HEK293 (cell line): Measurements from ENCODE around the gene FLRT1.

ENCODE experiments used
- CTCF ChIA-PET: fragments of 350-600 bp; formaldehyde crosslinking; extraction: SDS; loops from one replicate; lab custom pipeline; 2021; ENCODE audit warnings: antibody characterized with exemption; lab: Yijun Ruan, JAX
- POLR2A ChIA-PET: fragments of 300-600 bp; formaldehyde crosslinking; extraction: SDS; loops from one replicate; lab custom pipeline; 2020; ENCODE audit warnings: antibody characterized with exemption, inconsistent platforms; lab: Yijun Ruan, JAX
- H3K27ac ChIP-seq: fragments of 200-500 bp; sonication (Bioruptor generic); 2 replicates; pipeline ENCODE4 v1.5.1; 2014; ENCODE audit warnings: low read depth, low read length, control low read depth, inconsistent platforms; ENCODE audit errors: extremely low read depth
- H3K36me3 ChIP-seq, 2 experiments: fragments of 200-500 bp in 1 of 2; sonication (Bioruptor generic) in 1 of 2; 1 replicate in 1 of 2; 2 replicates in 1 of 2; pipeline ENCODE4 v1.5.1; 2014 to 2017; ENCODE audit warnings: inconsistent platforms in 2 of 2, low read length in 2 of 2; ENCODE audit not compliant: control insufficient read depth in 2 of 2, insufficient read depth in 1 of 2
- H3K4me1 ChIP-seq: fragments of 200-500 bp; sonication (Bioruptor generic); 2 replicates; pipeline ENCODE4 v1.5.1; 2014; ENCODE audit warnings: mild to moderate bottlenecking, low read length, inconsistent platforms; ENCODE audit not compliant: control insufficient read depth, insufficient read depth
- H3K4me3 ChIP-seq: 2 replicates; pipeline ENCODE4 v1.5.1; 2011; ENCODE audit warnings: low read depth, mild to moderate bottlenecking, control low read depth, low read length, moderate library complexity
- H3K9me3 ChIP-seq: fragments of 200-500 bp; sonication (Bioruptor generic); 2 replicates; pipeline ENCODE4 v1.5.1; 2014; ENCODE audit warnings: low read depth, low read length, inconsistent platforms; ENCODE audit not compliant: control insufficient read depth, insufficient read depth
- EGR2 ChIP-seq: fragments of 450-650 bp; formaldehyde crosslinking; IDR thresholded peaks from 2 replicates; pipeline ENCODE4 v1.5.1; 2016; ENCODE audit warnings: low read depth, missing biosample characterization, missing genetic modification characterization
- ZFHX2 ChIP-seq: fragments of 450-650 bp; formaldehyde crosslinking; conservative IDR thresholded peaks from 2 replicates; pipeline ENCODE4 v1.5.1; 2016; ENCODE audit warnings: missing biosample characterization, missing genetic modification characterization
- ZNF19 ChIP-seq: fragments of 450-650 bp; formaldehyde crosslinking; IDR thresholded peaks from 2 replicates; pipeline ENCODE4; 2016; ENCODE audit warnings: missing biosample characterization, missing genetic modification characterization, low read depth
- ZNF266 ChIP-seq: fragments of 450-650 bp; formaldehyde crosslinking; IDR thresholded peaks from 2 replicates; pipeline ENCODE4 v1.5.1; 2016; ENCODE audit warnings: missing biosample characterization, missing genetic modification characterization, low read depth
- ZNF548 ChIP-seq: fragments of 450-650 bp; formaldehyde crosslinking; IDR thresholded peaks from 2 replicates; pipeline ENCODE4 v1.5.1; 2016; ENCODE audit warnings: missing biosample characterization, missing genetic modification characterization
- ZNF610 ChIP-seq: fragments of 450-650 bp; formaldehyde crosslinking; IDR thresholded peaks from 2 replicates; pipeline ENCODE4 v1.5.1; 2016; ENCODE audit warnings: missing biosample characterization, missing genetic modification characterization, borderline replicate concordance
- ZNF621 ChIP-seq: fragments of 450-650 bp; formaldehyde crosslinking; IDR thresholded peaks from 2 replicates; pipeline ENCODE4 v1.5.1; 2017; ENCODE audit warnings: missing biosample characterization, missing genetic modification characterization
- ZNF701 ChIP-seq: fragments of 450-650 bp; formaldehyde crosslinking; IDR thresholded peaks from 2 replicates; pipeline ENCODE4 v1.5.1; 2016; ENCODE audit warnings: missing biosample characterization, missing genetic modification characterization
- TF ChIP-seq, protein P1 (sequence below): fragments of 450-650 bp; formaldehyde crosslinking; IDR thresholded peaks from 2 replicates; pipeline ENCODE4 v1.5.1; 2016; ENCODE audit warnings: missing biosample characterization, missing genetic modification characterization
- TF ChIP-seq, protein P2 (sequence below): fragments of 450-650 bp; formaldehyde crosslinking; IDR thresholded peaks from 2 replicates; pipeline ENCODE4 v1.5.1; 2017; ENCODE audit warnings: missing biosample characterization, missing genetic modification characterization
- TF ChIP-seq, protein P3 (sequence below): fragments of 450-650 bp; formaldehyde crosslinking; IDR thresholded peaks from 2 replicates; pipeline ENCODE4 v1.5.1; 2017; ENCODE audit warnings: missing biosample characterization, missing genetic modification characterization
- TF ChIP-seq, protein P4 (sequence below): fragments of 450-650 bp; formaldehyde crosslinking; IDR thresholded peaks from 2 replicates; pipeline ENCODE4 v1.5.1; 2016; ENCODE audit warnings: missing biosample characterization, missing genetic modification characterization
- TF ChIP-seq, protein P5 (sequence below): fragments of 450-650 bp; formaldehyde crosslinking; IDR thresholded peaks from 2 replicates; pipeline ENCODE4 v1.5.1; 2016; ENCODE audit warnings: missing biosample characterization, missing genetic modification characterization

FLRT1 gene

DNA sequence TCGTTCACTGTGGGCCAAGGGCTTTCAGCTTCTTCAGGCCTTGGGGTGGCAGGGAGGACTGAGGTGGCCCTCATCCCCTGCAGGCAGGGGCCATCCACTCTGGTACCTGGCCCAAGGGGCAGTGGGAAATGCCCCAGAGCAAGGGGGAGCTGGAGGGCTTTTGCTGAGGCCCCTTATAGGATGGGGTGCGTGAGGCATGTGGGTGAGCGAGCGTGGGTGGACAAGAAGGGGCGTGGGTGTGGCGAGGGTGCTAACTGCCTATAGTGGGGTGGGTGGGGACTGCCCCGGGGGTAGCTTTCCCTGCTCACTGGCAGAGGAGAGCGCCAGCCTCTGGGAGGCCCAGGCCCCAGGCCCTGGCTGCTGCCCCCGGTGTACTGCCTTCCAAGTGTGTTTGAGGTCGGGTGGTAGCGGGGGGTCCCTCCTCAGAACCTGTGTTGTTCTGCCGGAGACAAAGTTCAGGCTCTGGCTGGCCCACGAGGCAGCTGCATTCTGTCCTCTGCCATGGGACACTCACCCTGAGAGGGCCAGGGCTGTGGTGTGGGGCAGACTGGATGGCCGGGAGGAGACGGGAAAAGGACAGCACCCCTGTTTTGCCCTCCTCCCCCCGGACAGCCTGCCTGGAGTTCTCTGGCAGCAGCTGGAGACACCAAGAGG lies 3.4 kb downstream of the FLRT1 start:
- ChIA-PET CTCF (interaction anchor here (0.6 to 1.7 kb wide), 4 partner anchors 111 to 271 kb away, joined by 3 to 7 read pairs (median 4); no protein-coding TSS in a partner anchor), POLR2A (interaction anchor here (0.5 kb wide), 1 partner anchor 55 kb away, joined by 4 read pairs; no protein-coding TSS in a partner anchor)
- Histone ChIP-seq H3K36me3 (no peaks in the 10 kb centered on the region), H3K4me3 (no peak overlapping the region), H3K27ac (no peak overlapping the region), H3K9me3 (no peaks in the 10 kb centered on the region), H3K4me1 (no peaks in the 10 kb centered on the region)
- TF ChIP-seq ZNF266 (tag by site-specific recombination) (no peak), ZFHX2 (tag by site-specific recombination) (peak; percentile 79), ZNF610 (tag by site-specific recombination) (no peak), ZNF19 (tag by site-specific recombination) (no peak), EGR2 (tag by site-specific recombination) (peak; percentile 68), ZNF701 (tag by site-specific recombination) (no peak), ZNF621 (no peak)
- TF ChIP-seq, protein P1, sequence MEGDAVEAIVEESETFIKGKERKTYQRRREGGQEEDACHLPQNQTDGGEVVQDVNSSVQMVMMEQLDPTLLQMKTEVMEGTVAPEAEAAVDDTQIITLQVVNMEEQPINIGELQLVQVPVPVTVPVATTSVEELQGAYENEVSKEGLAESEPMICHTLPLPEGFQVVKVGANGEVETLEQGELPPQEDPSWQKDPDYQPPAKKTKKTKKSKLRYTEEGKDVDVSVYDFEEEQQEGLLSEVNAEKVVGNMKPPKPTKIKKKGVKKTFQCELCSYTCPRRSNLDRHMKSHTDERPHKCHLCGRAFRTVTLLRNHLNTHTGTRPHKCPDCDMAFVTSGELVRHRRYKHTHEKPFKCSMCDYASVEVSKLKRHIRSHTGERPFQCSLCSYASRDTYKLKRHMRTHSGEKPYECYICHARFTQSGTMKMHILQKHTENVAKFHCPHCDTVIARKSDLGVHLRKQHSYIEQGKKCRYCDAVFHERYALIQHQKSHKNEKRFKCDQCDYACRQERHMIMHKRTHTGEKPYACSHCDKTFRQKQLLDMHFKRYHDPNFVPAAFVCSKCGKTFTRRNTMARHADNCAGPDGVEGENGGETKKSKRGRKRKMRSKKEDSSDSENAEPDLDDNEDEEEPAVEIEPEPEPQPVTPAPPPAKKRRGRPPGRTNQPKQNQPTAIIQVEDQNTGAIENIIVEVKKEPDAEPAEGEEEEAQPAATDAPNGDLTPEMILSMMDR, result no peak
- TF ChIP-seq, protein P2, sequence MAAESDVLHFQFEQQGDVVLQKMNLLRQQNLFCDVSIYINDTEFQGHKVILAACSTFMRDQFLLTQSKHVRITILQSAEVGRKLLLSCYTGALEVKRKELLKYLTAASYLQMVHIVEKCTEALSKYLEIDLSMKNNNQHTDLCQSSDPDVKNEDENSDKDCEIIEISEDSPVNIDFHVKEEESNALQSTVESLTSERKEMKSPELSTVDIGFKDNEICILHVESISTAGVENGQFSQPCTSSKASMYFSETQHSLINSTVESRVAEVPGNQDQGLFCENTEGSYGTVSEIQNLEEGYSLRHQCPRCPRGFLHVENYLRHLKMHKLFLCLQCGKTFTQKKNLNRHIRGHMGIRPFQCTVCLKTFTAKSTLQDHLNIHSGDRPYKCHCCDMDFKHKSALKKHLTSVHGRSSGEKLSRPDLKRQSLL (tag by site-specific recombination), result no peak
- TF ChIP-seq, protein P3, sequence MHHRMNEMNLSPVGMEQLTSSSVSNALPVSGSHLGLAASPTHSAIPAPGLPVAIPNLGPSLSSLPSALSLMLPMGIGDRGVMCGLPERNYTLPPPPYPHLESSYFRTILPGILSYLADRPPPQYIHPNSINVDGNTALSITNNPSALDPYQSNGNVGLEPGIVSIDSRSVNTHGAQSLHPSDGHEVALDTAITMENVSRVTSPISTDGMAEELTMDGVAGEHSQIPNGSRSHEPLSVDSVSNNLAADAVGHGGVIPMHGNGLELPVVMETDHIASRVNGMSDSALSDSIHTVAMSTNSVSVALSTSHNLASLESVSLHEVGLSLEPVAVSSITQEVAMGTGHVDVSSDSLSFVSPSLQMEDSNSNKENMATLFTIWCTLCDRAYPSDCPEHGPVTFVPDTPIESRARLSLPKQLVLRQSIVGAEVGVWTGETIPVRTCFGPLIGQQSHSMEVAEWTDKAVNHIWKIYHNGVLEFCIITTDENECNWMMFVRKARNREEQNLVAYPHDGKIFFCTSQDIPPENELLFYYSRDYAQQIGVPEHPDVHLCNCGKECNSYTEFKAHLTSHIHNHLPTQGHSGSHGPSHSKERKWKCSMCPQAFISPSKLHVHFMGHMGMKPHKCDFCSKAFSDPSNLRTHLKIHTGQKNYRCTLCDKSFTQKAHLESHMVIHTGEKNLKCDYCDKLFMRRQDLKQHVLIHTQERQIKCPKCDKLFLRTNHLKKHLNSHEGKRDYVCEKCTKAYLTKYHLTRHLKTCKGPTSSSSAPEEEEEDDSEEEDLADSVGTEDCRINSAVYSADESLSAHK (tag by site-specific recombination), result no peak

DNA sequence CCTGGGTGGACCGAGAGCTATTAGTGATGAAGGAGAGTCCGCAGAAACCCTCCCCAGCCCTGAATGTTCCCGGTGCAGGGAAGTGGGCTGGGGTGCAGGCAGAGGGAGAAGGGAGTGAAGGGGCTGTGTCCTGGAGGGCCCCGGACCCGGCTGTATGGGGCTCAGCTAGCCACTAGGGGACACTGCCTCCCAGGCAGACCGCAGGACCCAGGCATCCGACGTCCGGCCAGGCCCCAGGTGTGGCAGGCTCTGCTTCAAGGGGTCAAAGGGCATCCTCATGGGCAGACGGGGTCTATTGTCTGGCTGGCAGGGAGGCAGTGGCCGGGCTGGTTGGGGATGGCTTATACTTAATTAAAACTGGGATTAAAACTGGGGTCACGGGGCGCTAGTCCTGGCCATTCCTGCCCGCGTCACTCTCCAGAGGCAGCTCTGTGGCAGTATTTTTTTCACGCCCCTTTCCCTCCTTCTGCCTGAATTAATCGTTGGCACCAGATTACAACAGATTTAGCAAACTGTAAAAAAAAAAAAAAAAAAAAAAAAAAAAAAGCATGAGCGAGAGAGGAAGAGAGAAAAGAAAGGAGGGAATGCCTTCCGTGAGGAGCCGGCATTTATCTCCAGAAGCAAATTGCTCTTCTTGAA lies 5.1 kb downstream of the FLRT1 start:
- Histone ChIP-seq H3K27ac (no peak overlapping the region), H3K9me3 (no peaks in the 10 kb centered on the region), H3K4me3 (no peak overlapping the region), H3K36me3 (no peaks in the 10 kb centered on the region), H3K4me1 (no peaks in the 10 kb centered on the region)
- no peak for TF ChIP-seq ZNF548 (tag by site-specific recombination)
- TF ChIP-seq, protein P4, sequence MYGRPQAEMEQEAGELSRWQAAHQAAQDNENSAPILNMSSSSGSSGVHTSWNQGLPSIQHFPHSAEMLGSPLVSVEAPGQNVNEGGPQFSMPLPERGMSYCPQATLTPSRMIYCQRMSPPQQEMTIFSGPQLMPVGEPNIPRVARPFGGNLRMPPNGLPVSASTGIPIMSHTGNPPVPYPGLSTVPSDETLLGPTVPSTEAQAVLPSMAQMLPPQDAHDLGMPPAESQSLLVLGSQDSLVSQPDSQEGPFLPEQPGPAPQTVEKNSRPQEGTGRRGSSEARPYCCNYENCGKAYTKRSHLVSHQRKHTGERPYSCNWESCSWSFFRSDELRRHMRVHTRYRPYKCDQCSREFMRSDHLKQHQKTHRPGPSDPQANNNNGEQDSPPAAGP (tag by site-specific recombination), result no peak
- TF ChIP-seq, protein P5, sequence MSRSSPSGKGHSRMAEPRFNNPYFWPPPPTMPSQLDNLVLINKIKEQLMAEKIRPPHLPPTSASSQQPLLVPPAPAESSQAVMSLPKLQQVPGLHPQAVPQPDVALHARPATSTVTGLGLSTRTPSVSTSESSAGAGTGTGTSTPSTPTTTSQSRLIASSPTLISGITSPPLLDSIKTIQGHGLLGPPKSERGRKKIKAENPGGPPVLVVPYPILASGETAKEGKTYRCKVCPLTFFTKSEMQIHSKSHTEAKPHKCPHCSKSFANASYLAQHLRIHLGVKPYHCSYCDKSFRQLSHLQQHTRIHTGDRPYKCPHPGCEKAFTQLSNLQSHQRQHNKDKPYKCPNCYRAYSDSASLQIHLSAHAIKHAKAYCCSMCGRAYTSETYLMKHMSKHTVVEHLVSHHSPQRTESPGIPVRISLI (tag by site-specific recombination), result 0 out of 2 replicates have a peak, but pooled peaks have one; percentile 35
- ChIA-PET CTCF (interaction anchor here (0.6 to 2.4 kb wide), 3 partner anchors 9 to 107 kb away, joined by 3 to 10 read pairs (median 4); no protein-coding TSS in a partner anchor), POLR2A (no interaction called here)
